MM.1S (cell line): ENCODE results near the gene SLC66A3.

Source experiments
- DNase-seq: peaks from one replicate; pipeline ENCODE4 v3.0.0-alpha.2; 2015
- H2AFZ ChIP-seq: fragments of 300-600 bp; sonication (generic); 2 replicates; pipeline ENCODE4 v1.6.0; 2016; ENCODE audit warnings: antibody characterized with exemption, low read length
- H3F3A ChIP-seq: fragments of 300-600 bp; sonication (generic); 2 replicates; pipeline ENCODE4 v1.6.1; 2016; ENCODE audit warnings: mild to moderate bottlenecking, antibody characterized with exemption, low read length, moderate library complexity, mixed read lengths; ENCODE audit not compliant: insufficient read depth
- H3K27ac ChIP-seq: fragments of 300-600 bp; sonication (generic); 2 replicates; pipeline ENCODE4 v1.5.1; 2016; ENCODE audit warnings: mild to moderate bottlenecking, low read length
- H3K27me3 ChIP-seq: fragments of 300-600 bp; sonication (generic); replicated peaks from 2 replicates; pipeline ENCODE4 v1.6.0; 2016; ENCODE audit warnings: low read length; ENCODE audit not compliant: insufficient read depth
- H3K36me3 ChIP-seq: fragments of 300-600 bp; sonication (generic); replicated peaks from 2 replicates; pipeline ENCODE4 v1.6.1; 2016; ENCODE audit warnings: mild to moderate bottlenecking, low read length, mixed read lengths; ENCODE audit not compliant: insufficient read depth
- H3K4me1 ChIP-seq: fragments of 300-600 bp; sonication (generic); 2 replicates; pipeline ENCODE4 v1.6.1; 2016; ENCODE audit warnings: low read length, mixed read lengths
- H3K4me2 ChIP-seq: fragments of 300-600 bp; sonication (generic); 2 replicates; pipeline ENCODE4 v1.6.0; 2016; ENCODE audit warnings: low read depth, low read length
- H3K4me3 ChIP-seq: fragments of 300-600 bp; sonication (generic); 2 replicates; pipeline ENCODE4 v1.5.1; 2016; ENCODE audit warnings: low read length, mixed read lengths
- H3K79me2 ChIP-seq: fragments of 300-600 bp; sonication (generic); 2 replicates; pipeline ENCODE4 v1.6.1; 2016; ENCODE audit warnings: mixed run types, low read length, mixed read lengths
- H3K9ac ChIP-seq: fragments of 300-600 bp; sonication (generic); 2 replicates; pipeline ENCODE4 v1.6.1; 2016; ENCODE audit warnings: low read length, mixed read lengths
- H3K9me2 ChIP-seq: fragments of 300-600 bp; sonication (generic); replicated peaks from 2 replicates; pipeline ENCODE4 v1.6.1; 2016; ENCODE audit warnings: mild to moderate bottlenecking, low read length, mixed read lengths; ENCODE audit not compliant: insufficient read depth
- H3K9me3 ChIP-seq: fragments of 300-600 bp; sonication (generic); replicated peaks from 2 replicates; pipeline ENCODE4 v1.6.1; 2016; ENCODE audit warnings: mild to moderate bottlenecking, low read length, mixed read lengths; ENCODE audit not compliant: insufficient read depth
- H4K20me1 ChIP-seq: fragments of 300-600 bp; sonication (generic); 2 replicates; pipeline ENCODE4 v1.6.1; 2016; ENCODE audit warnings: mild to moderate bottlenecking, low read length, moderate library complexity, mixed read lengths; ENCODE audit not compliant: insufficient read depth
- EZH2 ChIP-seq: fragments of 300-600 bp; sonication (generic); optimal IDR thresholded peaks from 2 replicates; pipeline ENCODE3; 2017; ENCODE audit warnings: low read depth, mild to moderate bottlenecking, antibody characterized with exemption, low read length, mixed read lengths
- EZH2phosphoT487 ChIP-seq: fragments of 300-600 bp; sonication (generic); IDR thresholded peaks from 2 replicates; pipeline ENCODE4 v1.6.1; 2018; ENCODE audit warnings: antibody characterized with exemption, low read length
- TF ChIP-seq, protein P1 (sequence below): fragments of 300-600 bp; sonication (generic); IDR thresholded peaks from 2 replicates; pipeline ENCODE4 v1.5.1; 2016; ENCODE audit warnings: antibody characterized with exemption, low read length, mixed read lengths

Gene SLC66A3

DNA sequence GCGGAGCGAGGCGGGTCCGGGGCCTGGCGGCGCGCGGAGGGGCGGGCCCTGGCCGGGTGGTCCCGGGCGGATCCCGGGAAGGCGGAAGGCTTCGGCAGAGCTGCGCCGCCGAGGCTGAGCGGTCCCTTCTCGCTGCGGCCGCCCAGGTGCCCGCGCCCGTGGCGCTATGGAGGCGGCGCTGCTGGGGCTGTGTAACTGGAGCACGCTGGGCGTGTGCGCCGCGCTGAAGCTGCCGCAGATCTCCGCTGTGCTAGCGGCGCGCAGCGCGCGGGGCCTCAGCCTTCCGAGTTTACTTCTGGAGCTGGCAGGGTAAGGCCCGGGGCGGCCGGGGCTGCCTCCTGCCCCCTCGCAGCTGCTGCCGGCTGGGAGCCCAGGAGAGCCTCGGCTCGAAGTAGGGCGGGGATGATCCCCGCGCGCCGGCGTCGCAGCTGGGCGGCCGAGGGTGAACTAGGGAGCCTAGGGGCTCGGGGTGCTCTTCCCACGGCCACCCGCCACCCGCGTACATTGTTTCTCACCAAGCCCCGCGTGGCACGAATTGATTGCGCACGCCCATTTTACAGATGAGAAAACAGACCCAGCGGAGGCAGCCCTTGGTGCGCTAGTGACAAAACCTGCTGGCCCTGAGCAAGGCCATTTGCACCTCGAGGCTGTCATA lies at the start of gene SLC66A3:
Gene SLC66A3, plus strand, starts transcription at position 87 of the 655 bp plus-strand sequence. Its CDS starts 80 bp downstream, at position 167.
- peak within 1 kb of the TSS; percentile 94 for H3K4me2 ChIP-seq
- no peaks in the 10 kb centered on the region for H3K9me2 ChIP-seq
- no peaks in the 10 kb centered on the region for H3K9me3 ChIP-seq
- peak within 1 kb of the TSS; percentile 75; the same call in 1 of the 2 replicates for H3K27ac ChIP-seq
- peak; percentile 88 for DNase-seq
- H2AFZ ChIP-seq, result peak within 1 kb of the TSS; percentile 99
- 0 out of 2 replicates have a peak, but pooled peaks cover 3% of the 10 kb centered on the region for H3K27me3 ChIP-seq
- TF ChIP-seq, protein P1, sequence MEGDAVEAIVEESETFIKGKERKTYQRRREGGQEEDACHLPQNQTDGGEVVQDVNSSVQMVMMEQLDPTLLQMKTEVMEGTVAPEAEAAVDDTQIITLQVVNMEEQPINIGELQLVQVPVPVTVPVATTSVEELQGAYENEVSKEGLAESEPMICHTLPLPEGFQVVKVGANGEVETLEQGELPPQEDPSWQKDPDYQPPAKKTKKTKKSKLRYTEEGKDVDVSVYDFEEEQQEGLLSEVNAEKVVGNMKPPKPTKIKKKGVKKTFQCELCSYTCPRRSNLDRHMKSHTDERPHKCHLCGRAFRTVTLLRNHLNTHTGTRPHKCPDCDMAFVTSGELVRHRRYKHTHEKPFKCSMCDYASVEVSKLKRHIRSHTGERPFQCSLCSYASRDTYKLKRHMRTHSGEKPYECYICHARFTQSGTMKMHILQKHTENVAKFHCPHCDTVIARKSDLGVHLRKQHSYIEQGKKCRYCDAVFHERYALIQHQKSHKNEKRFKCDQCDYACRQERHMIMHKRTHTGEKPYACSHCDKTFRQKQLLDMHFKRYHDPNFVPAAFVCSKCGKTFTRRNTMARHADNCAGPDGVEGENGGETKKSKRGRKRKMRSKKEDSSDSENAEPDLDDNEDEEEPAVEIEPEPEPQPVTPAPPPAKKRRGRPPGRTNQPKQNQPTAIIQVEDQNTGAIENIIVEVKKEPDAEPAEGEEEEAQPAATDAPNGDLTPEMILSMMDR, result no peak
- TF ChIP-seq EZH2 (no peak), EZH2phosphoT487 (no peak)
- no peaks in the 10 kb centered on the region for H3K79me2 ChIP-seq
- no peaks in the 10 kb centered on the region for H4K20me1 ChIP-seq
- H3K4me1 ChIP-seq, result peaks cover 16% of the 10 kb centered on the region
- H3K4me3 ChIP-seq, result peak within 1 kb of the TSS; percentile 78
- peak within 1 kb of the TSS; percentile 65 for H3K9ac ChIP-seq
- peaks cover 14% of the 10 kb centered on the region for H3F3A ChIP-seq
- no peaks in the 10 kb centered on the region for H3K36me3 ChIP-seq

DNA sequence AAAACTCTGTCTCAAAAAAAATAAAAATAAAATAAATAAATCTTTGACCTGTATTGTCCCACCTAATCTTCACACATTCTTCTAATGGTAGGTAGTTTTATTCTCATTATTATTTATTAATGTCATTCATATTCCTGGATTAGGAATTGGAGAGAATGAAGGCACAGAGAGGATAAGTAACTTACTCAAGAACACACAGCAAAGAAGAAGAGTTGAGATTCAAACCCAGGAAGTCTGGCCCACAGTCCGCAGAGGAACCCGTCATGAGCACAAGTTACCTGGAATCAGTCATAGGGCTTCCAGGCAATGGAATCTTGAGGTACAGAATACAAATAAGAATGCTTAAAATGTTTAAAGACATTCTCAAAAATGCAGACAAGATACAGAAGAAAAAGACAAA lies 46.3 kb upstream of the SLC66A3 start:
- no peak overlapping the region for H2AFZ ChIP-seq
- TF ChIP-seq EZH2phosphoT487 (no peak), EZH2 (no peak)
- TF ChIP-seq, protein P1, result no peak
- no peak overlapping the region for H3K4me2 ChIP-seq
- H3K9me2 ChIP-seq, result no peaks in the 10 kb centered on the region
- H3K4me1 ChIP-seq, result peaks cover 22% of the 10 kb centered on the region
- no peaks in the 10 kb centered on the region for H3K27me3 ChIP-seq
- H3K27ac ChIP-seq, result no peak overlapping the region
- H3K9me3 ChIP-seq, result no peaks in the 10 kb centered on the region
- no peaks in the 10 kb centered on the region for H3K36me3 ChIP-seq
- no peaks in the 10 kb centered on the region for H3K79me2 ChIP-seq
- H4K20me1 ChIP-seq, result no peaks in the 10 kb centered on the region
- DNase-seq, result no peak
- no peak overlapping the region for H3K9ac ChIP-seq
- peaks cover 9% of the 10 kb centered on the region for H3F3A ChIP-seq
- H3K4me3 ChIP-seq, result no peak overlapping the region

DNA sequence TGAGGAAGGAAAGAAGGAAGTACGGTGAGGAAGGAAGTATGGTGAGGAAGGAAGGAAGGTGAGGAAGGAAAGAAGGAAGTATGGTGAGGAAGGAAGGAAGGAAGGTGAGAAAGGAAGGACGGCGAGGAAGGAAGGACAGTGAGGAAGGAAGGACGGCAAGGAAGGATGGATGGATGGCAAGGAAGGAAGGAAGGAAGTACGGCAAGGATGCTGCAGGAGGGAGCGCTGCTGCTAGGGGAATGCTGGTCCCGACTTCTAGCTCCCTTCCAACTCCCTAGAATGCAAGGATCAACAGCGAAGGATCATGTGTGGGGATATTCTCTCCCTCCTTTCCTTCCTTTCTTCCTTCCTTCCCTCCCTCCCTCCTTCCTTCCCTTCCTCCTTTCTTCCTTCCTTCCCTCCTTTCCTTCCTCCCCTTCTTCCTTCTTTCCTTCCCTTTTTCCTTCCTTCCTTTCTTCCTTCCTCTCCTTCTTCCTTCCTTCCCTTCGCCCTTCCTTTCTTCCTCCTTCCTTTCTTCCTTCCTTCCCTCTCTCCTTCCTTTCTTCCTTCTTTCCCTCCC lies 42.3 kb upstream of the SLC66A3 start:
- Histone ChIP-seq H3F3A (no peaks in the 10 kb centered on the region), H3K27me3 (no peaks in the 10 kb centered on the region), H3K4me3 (no peak overlapping the region), H3K4me1 (0 out of 2 replicates have a peak, but pooled peaks cover 2% of the 10 kb centered on the region), H3K9me2 (no peaks in the 10 kb centered on the region), H3K79me2 (no peaks in the 10 kb centered on the region), H3K4me2 (no peak overlapping the region), H2AFZ (no peak overlapping the region), H3K9ac (no peak overlapping the region), H3K36me3 (no peaks in the 10 kb centered on the region), H3K27ac (no peak overlapping the region), H4K20me1 (no peaks in the 10 kb centered on the region), H3K9me3 (no peaks in the 10 kb centered on the region)
- no peak for DNase-seq
- TF ChIP-seq EZH2phosphoT487, result no peak
- TF ChIP-seq, protein P1, result no peak
- no peak for TF ChIP-seq EZH2
